ENCODE results near the gene TLR9.
A peak's percentile ranks its signal among the peaks of the same experiment; 100 is the strongest.

Gene TLR9

GRCh38 chr3:52246728-52247408, 21.4 kb upstream of the TLR9 start:
- H3K27ac ChIP-seq: peak overlapping the region; percentile 83
- no peak for TF ChIP-seq CTCF (conservative IDR thresholded peaks at IDR 0.05)

GRCh38 chr3:52246264-52246620, 20.8 kb upstream of the TLR9 start:
- H3K27ac ChIP-seq: peak overlapping the region; percentile 83
- no peak for TF ChIP-seq CTCF (conservative IDR thresholded peaks at IDR 0.05)

GRCh38 chr3:52245322-52246263, 20.1 kb upstream of the TLR9 start, which contains the start of gene PPM1M:
Gene PPM1M, plus strand, starts transcription at chr3:52245759. Its CDS starts 66 bp downstream, at chr3:52245825.
- peak within 1 kb of the TSS; percentile 83 for H3K27ac ChIP-seq
- TF ChIP-seq CTCF (conservative IDR thresholded peaks at IDR 0.05): no peak

- H3K27ac ChIP-seq: no peak overlapping the region
- no peak for TF ChIP-seq CTCF (conservative IDR thresholded peaks at IDR 0.05)
Measured at GRCh38 chr3:52243791-52244628, 18.6 kb upstream of the TLR9 start.

GRCh38 chr3:52242039-52242438, 16.6 kb upstream of the TLR9 start:
- no peak overlapping the region for H3K27ac ChIP-seq
- TF ChIP-seq CTCF (conservative IDR thresholded peaks at IDR 0.05): no peak

GRCh38 chr3:52240886-52241370, 15.5 kb upstream of the TLR9 start:
- no peak overlapping the region; the same call in 1 of the 2 replicates for H3K27ac ChIP-seq
- TF ChIP-seq CTCF (conservative IDR thresholded peaks at IDR 0.05): no peak
